OCI-LY7 (cell line): Measurements from ENCODE around the gene DLEC1.

Experiments used
- EZH2phosphoT487 ChIP-seq: fragments of 200-600 bp; sonication (generic); IDR thresholded peaks from 2 replicates; pipeline ENCODE4 v1.6.1; 2018; ENCODE audit warnings: low read depth, borderline replicate concordance, mild to moderate bottlenecking, mixed run types, antibody characterized with exemption, low read length, moderate library complexity, mixed read lengths
- TF ChIP-seq, protein P1 (sequence below): fragments of 200-600 bp; sonication (generic); conservative IDR thresholded peaks from 2 replicates; pipeline ENCODE4 v1.5.1; 2014; ENCODE audit warnings: mild to moderate bottlenecking, antibody characterized with exemption, low read length, moderate library complexity, mixed read lengths

DNA sequence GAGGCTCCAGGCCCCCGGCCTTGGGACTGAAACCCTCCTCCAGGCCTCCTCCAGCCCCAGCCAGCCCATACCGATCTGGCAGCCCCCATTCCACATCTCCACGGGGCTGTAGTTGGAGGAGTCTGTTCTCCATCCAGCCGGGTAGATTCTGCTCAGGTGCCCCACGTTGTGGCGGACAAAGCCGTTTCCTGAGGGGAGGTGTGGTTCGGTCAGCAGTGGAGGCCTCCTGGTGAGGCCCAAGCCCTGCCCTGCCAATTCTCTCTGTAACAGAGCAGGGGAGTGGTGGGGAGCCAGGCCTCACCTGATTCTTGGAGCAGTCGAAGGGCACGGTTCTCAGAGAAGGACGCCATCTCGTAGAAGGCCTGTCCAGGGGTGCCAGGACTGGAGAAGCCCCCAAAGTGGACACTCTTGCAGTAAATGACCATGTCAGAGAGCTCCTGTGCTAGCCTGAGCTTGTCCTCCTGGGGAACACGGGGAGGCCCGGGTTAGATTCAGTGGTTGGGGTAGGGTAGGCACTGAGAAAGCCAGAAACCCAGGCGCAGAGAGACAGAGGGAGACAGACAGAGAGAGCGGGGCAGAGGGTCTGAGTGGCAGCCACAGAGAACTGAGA, 29.9 kb upstream of the DLEC1 start:
- TF ChIP-seq, protein P1, sequence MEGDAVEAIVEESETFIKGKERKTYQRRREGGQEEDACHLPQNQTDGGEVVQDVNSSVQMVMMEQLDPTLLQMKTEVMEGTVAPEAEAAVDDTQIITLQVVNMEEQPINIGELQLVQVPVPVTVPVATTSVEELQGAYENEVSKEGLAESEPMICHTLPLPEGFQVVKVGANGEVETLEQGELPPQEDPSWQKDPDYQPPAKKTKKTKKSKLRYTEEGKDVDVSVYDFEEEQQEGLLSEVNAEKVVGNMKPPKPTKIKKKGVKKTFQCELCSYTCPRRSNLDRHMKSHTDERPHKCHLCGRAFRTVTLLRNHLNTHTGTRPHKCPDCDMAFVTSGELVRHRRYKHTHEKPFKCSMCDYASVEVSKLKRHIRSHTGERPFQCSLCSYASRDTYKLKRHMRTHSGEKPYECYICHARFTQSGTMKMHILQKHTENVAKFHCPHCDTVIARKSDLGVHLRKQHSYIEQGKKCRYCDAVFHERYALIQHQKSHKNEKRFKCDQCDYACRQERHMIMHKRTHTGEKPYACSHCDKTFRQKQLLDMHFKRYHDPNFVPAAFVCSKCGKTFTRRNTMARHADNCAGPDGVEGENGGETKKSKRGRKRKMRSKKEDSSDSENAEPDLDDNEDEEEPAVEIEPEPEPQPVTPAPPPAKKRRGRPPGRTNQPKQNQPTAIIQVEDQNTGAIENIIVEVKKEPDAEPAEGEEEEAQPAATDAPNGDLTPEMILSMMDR = no peak
- TF ChIP-seq EZH2phosphoT487 = no peak
